ENCODE measurements around the gene ABCB8. TPM values are rescaled to one million over a fixed set of nuclear protein-coding genes. Genes with fewer than 3 reads are reported as not detected.
"Not testable (repeated sequence)": the region's sequence is repeated elsewhere in the genome, so short reads cannot be mapped to it uniquely, and the experiment has no call there.

The ABCB8 gene
- total and polyA plus RNA-seq, 2 donors (not counting 3 experiments of a cell fraction or from before 2014, with no cell fraction given), result 38.0 to 46.3 TPM

DNA sequence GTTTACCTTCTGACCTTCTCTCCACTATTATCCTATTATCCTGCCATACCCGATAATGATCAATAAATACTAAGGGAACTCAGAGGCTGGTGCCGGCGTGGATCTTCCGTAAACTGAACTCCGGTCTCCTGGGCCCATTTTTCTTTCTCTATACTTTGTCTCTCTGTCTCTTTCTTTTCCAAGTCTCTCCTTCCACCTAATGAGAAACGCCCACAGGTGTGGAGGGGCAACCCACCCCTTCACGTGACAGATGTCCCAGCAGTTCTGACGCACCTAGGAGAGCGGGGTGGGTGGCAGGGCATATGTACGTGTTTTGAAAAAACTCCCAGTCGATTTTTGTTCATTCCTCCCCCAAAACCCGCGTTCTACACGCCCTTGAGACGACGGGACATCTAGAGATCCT is 521 bp upstream of the ABCB8 start:
- H3K79me2 ChIP-seq (ENCODE audit: control insufficient read depth, insufficient read depth, low read length); FAIRE-seq; H3K36me3 ChIP-seq (ENCODE audit: control insufficient read depth in 2 of 2, extremely low read depth in 1 of 2, insufficient read depth in 2 of 2, low read length in 2 of 2); POLR2A ChIA-PET; H3K9me1 ChIP-seq (replicated peaks; ENCODE audit: control insufficient read depth, extremely low read depth, insufficient read depth, low read length); dilution Hi-C loops (cut with MboI; ENCODE audit: extremely low pct_ligation_motif_present, low sequenced_read_pairs); DNase-seq (ENCODE audit: low read depth, low spot score); H3K9me3 ChIP-seq (replicated peaks; ENCODE audit: control insufficient read depth, insufficient read depth, low read length); H3K27me3 ChIP-seq (ENCODE audit: control insufficient read depth in 2 of 2, insufficient read depth in 2 of 2, low read length in 2 of 2); BruUV-seq (replicated peaks); H4K20me1 ChIP-seq (replicated peaks; ENCODE audit: control insufficient read depth, extremely low read depth, insufficient read depth, low read length): not testable (repeated sequence)
- Histone ChIP-seq H3K4me2 (ENCODE audit: insufficient read depth, low read length) (peak overlapping the region; percentile 32), H3K9ac (replicated peaks; ENCODE audit: extremely low read depth, insufficient read depth, low read length) (peak overlapping the region; percentile 51), H3K27ac (ENCODE audit: insufficient read depth, low read depth, low read length) (peak overlapping the region; percentile 14), H3K4me3 (replicated peaks in 1 of 3; ENCODE audit: insufficient read depth in 1 of 3, low read depth in 1 of 3, low read length in 3 of 3) (peak overlapping the region in 2 of 3 experiments; percentile 35 to 83), H3K4me1 (ENCODE audit: control insufficient read depth, extremely low read depth, insufficient read depth, low read length) (peaks cover 13% of the 10 kb centered on the region), H2AFZ (ENCODE audit: low read depth, low read length) (peak overlapping the region; percentile 49)
- intact Hi-C loops (cut with micrococcal nuclease), result loop anchor here (1.0 kb wide), 7 partner anchors 12 to 145 kb away; partner anchors contain the start of gene FASTK
- CTCF ChIA-PET, result interaction anchor here (0.6 to 2.1 kb wide), 16 partner anchors 9 to 206 kb away, joined by 3 to 24 read pairs (median 5); partner anchors contain the start of gene CDK5

- peak overlapping the region; percentile 67 for H3K9ac ChIP-seq (replicated peaks; ENCODE audit: extremely low read depth, insufficient read depth, low read length)
- no TSS peak for BruUV-seq (replicated peaks)
- POLR2A ChIA-PET, result interaction anchor here (1.0 kb wide), 1 partner anchor 9 kb away, joined by 5 read pairs; no protein-coding TSS in a partner anchor
- peak overlapping the region; percentile 57 for H3K27ac ChIP-seq (ENCODE audit: insufficient read depth, low read depth, low read length)
- H3K4me3 ChIP-seq (replicated peaks in 1 of 3; ENCODE audit: insufficient read depth in 1 of 3, low read depth in 1 of 3, low read length in 3 of 3), result peak overlapping the region; percentile 66 to 88 (median 83)
- H3K4me1 ChIP-seq (ENCODE audit: control insufficient read depth, extremely low read depth, insufficient read depth, low read length), result peaks cover 13% of the 10 kb centered on the region
- CTCF ChIA-PET, result interaction anchor here (0.9 to 2.1 kb wide), 13 partner anchors 9 to 205 kb away, joined by 3 to 24 read pairs (median 6); no protein-coding TSS in a partner anchor
- dilution Hi-C loops (cut with MboI; ENCODE audit: extremely low pct_ligation_motif_present, low sequenced_read_pairs) (no loop called here), intact Hi-C loops (cut with micrococcal nuclease) (loop anchor here (1.0 kb wide), 7 partner anchors 10 to 143 kb away; partner anchors contain the start of gene FASTK)
- H3K9me3 ChIP-seq (replicated peaks; ENCODE audit: control insufficient read depth, insufficient read depth, low read length), result no peaks in the 10 kb centered on the region
- H3K27me3 ChIP-seq (ENCODE audit: control insufficient read depth in 2 of 2, insufficient read depth in 2 of 2, low read length in 2 of 2), result no peaks in the 10 kb centered on the region
- TF ChIP-seq MAX (IDR thresholded peaks at IDR 0.05; ENCODE audit: insufficient read depth, insufficient read length), result no peak
- H3K79me2 ChIP-seq (ENCODE audit: control insufficient read depth, insufficient read depth, low read length), result no peaks in the 10 kb centered on the region
- DNase-seq (ENCODE audit: low read depth, low spot score), result no peak
- H2AFZ ChIP-seq (ENCODE audit: low read depth, low read length), result peak overlapping the region; percentile 92
- H3K4me2 ChIP-seq (ENCODE audit: insufficient read depth, low read length), result peak overlapping the region; percentile 10
- FAIRE-seq, result peak; percentile 4
- H3K9me1 ChIP-seq (replicated peaks; ENCODE audit: control insufficient read depth, extremely low read depth, insufficient read depth, low read length), result no peaks in the 10 kb centered on the region
- peaks cover 0 to 3% of the 10 kb centered on the region in 2 experiments for H3K36me3 ChIP-seq (ENCODE audit: control insufficient read depth in 2 of 2, extremely low read depth in 1 of 2, insufficient read depth in 2 of 2, low read length in 2 of 2)
- no peaks in the 10 kb centered on the region for H4K20me1 ChIP-seq (replicated peaks; ENCODE audit: control insufficient read depth, extremely low read depth, insufficient read depth, low read length)
Measured at GRCh38 chr7:151028948-151029501, 775 bp downstream of the ABCB8 start.

Measured in endothelial cell of umbilical vein (primary cell).